ENCODE data around the gene SLC27A6.

Gene SLC27A6

GRCh38 chr5:128979761-128980160 is 14.5 kb downstream of the SLC27A6 start:
- no peak overlapping the region for H3K27ac ChIP-seq (ENCODE audit: low read depth, low read length)
- H3K4me1 ChIP-seq (ENCODE audit: control insufficient read depth, low read depth, low read length): peaks cover 3% of the 10 kb centered on the region
- no peaks in the 10 kb centered on the region for H3K36me3 ChIP-seq (ENCODE audit: control insufficient read depth, insufficient read depth, low read length)
- DNase-seq: no peak
- no CpG with 5 or more reads among the region's 1 CpG for WGBS (ENCODE audit: extremely low coverage, insufficient coverage, low lambda C conversion rate)
- H3K4ac ChIP-seq (ENCODE audit: low read depth, low read length): no peak overlapping the region
- H3K4me3 ChIP-seq (ENCODE audit: low read length): no peak overlapping the region
- no peak overlapping the region for H3K9ac ChIP-seq (ENCODE audit: low read length)
- H2BK15ac ChIP-seq (replicated peaks; ENCODE audit: low read depth): no peak overlapping the region
- H2BK5ac ChIP-seq (ENCODE audit: low read length): no peak overlapping the region
- no peak overlapping the region for H3K56ac ChIP-seq (ENCODE audit: low read length)
- no peak overlapping the region for H3K23ac ChIP-seq (ENCODE audit: low read length)
- H2AK5ac ChIP-seq (ENCODE audit: low read length): no peak overlapping the region
- no peaks in the 10 kb centered on the region for H3K79me2 ChIP-seq (ENCODE audit: control insufficient read depth, insufficient read depth, low read length)
- H2BK120ac ChIP-seq (ENCODE audit: low read depth, low read length): no peak overlapping the region
- H3K79me1 ChIP-seq (ENCODE audit: low read length): no peaks in the 10 kb centered on the region
- H4K5ac ChIP-seq (ENCODE audit: low read length): no peak overlapping the region
- no peak overlapping the region for H3K4me2 ChIP-seq (ENCODE audit: low read length)
- H4K8ac ChIP-seq (ENCODE audit: low read depth, low read length): no peak overlapping the region
- no peak overlapping the region for H3K18ac ChIP-seq (ENCODE audit: low read length)
- H3K27me3 ChIP-seq (ENCODE audit: insufficient read depth, low read length, poor library complexity): no peaks in the 10 kb centered on the region

GRCh38 chr5:128980917-128981316 is 15.6 kb downstream of the SLC27A6 start:
- no peak overlapping the region for H3K18ac ChIP-seq (ENCODE audit: low read length)
- H4K5ac ChIP-seq (ENCODE audit: low read length): no peak overlapping the region
- no peaks in the 10 kb centered on the region for H3K27me3 ChIP-seq (ENCODE audit: insufficient read depth, low read length, poor library complexity)
- no peak overlapping the region for H3K23ac ChIP-seq (ENCODE audit: low read length)
- H3K4me1 ChIP-seq (ENCODE audit: control insufficient read depth, low read depth, low read length): peaks cover 3% of the 10 kb centered on the region
- no CpG with 5 or more reads among the region's 3 CpGs for WGBS (ENCODE audit: extremely low coverage, insufficient coverage, low lambda C conversion rate)
- H2AK5ac ChIP-seq (ENCODE audit: low read length): no peak overlapping the region
- H3K4me2 ChIP-seq (ENCODE audit: low read length): no peak overlapping the region
- H3K36me3 ChIP-seq (ENCODE audit: control insufficient read depth, insufficient read depth, low read length): no peaks in the 10 kb centered on the region
- H3K4ac ChIP-seq (ENCODE audit: low read depth, low read length): no peak overlapping the region
- H3K56ac ChIP-seq (ENCODE audit: low read length): no peak overlapping the region
- no peak overlapping the region for H2BK5ac ChIP-seq (ENCODE audit: low read length)
- H3K27ac ChIP-seq (ENCODE audit: low read depth, low read length): no peak overlapping the region
- no peak for DNase-seq
- no peak overlapping the region for H2BK120ac ChIP-seq (ENCODE audit: low read depth, low read length)
- H3K79me1 ChIP-seq (ENCODE audit: low read length): no peaks in the 10 kb centered on the region
- H2BK15ac ChIP-seq (replicated peaks; ENCODE audit: low read depth): no peak overlapping the region
- no peaks in the 10 kb centered on the region for H3K79me2 ChIP-seq (ENCODE audit: control insufficient read depth, insufficient read depth, low read length)
- H3K4me3 ChIP-seq (ENCODE audit: low read length): no peak overlapping the region
- H3K9ac ChIP-seq (ENCODE audit: low read length): no peak overlapping the region
- no peak overlapping the region for H4K8ac ChIP-seq (ENCODE audit: low read depth, low read length)

GRCh38 chr5:128984480-128984879 is 19.2 kb downstream of the SLC27A6 start:
- Histone ChIP-seq H2BK120ac (ENCODE audit: low read depth, low read length) (no peak overlapping the region), H3K9ac (ENCODE audit: low read length) (no peak overlapping the region), H2AK5ac (ENCODE audit: low read length) (no peak overlapping the region), H3K79me2 (ENCODE audit: control insufficient read depth, insufficient read depth, low read length) (no peaks in the 10 kb centered on the region), H3K4me1 (ENCODE audit: control insufficient read depth, low read depth, low read length) (peaks cover 3% of the 10 kb centered on the region), H3K4ac (ENCODE audit: low read depth, low read length) (no peak overlapping the region), H3K36me3 (ENCODE audit: control insufficient read depth, insufficient read depth, low read length) (no peaks in the 10 kb centered on the region), H3K18ac (ENCODE audit: low read length) (no peak overlapping the region), H4K8ac (ENCODE audit: low read depth, low read length) (no peak overlapping the region), H3K27me3 (ENCODE audit: insufficient read depth, low read length, poor library complexity) (no peaks in the 10 kb centered on the region), H3K79me1 (ENCODE audit: low read length) (no peaks in the 10 kb centered on the region), H3K4me3 (ENCODE audit: low read length) (no peak overlapping the region), H2BK15ac (replicated peaks; ENCODE audit: low read depth) (no peak overlapping the region), H4K5ac (ENCODE audit: low read length) (no peak overlapping the region), H3K4me2 (ENCODE audit: low read length) (no peak overlapping the region), H2BK5ac (ENCODE audit: low read length) (no peak overlapping the region), H3K23ac (ENCODE audit: low read length) (no peak overlapping the region), H3K27ac (ENCODE audit: low read depth, low read length) (no peak overlapping the region), H3K56ac (ENCODE audit: low read length) (no peak overlapping the region)
- DNase-seq: peak; percentile 16
- WGBS (ENCODE audit: extremely low coverage, insufficient coverage, low lambda C conversion rate): no CpG with 5 or more reads among the region's 1 CpG

DNA sequence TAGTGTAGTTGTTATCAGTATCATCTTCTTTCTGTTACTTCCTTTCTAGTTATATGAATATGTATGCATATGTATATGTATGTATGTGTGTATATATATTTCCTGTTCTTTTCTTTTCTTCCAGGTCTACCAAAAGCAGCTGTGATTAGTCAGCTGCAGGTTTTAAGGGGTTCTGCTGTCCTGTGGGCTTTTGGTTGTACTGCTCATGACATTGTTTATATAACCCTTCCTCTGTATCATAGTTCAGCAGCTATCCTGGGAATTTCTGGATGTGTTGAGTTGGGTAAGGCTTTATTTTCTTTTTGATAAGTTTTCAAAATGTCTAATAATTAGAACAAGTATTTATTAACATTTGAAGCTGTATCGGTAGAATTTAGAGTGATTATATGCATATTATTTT is 23.2 kb downstream of the SLC27A6 start:
- DNase-seq: no peak
- no peaks in the 10 kb centered on the region for H3K36me3 ChIP-seq (ENCODE audit: control insufficient read depth, insufficient read depth, low read length)
- H3K18ac ChIP-seq (ENCODE audit: low read length): no peak overlapping the region
- WGBS (ENCODE audit: extremely low coverage, insufficient coverage, low lambda C conversion rate): no CpG with 5 or more reads among the region's 1 CpG
- H3K4ac ChIP-seq (ENCODE audit: low read depth, low read length): no peak overlapping the region
- peaks cover 3% of the 10 kb centered on the region for H3K4me1 ChIP-seq (ENCODE audit: control insufficient read depth, low read depth, low read length)
- H4K5ac ChIP-seq (ENCODE audit: low read length): no peak overlapping the region
- no peak overlapping the region for H2BK15ac ChIP-seq (replicated peaks; ENCODE audit: low read depth)
- no peaks in the 10 kb centered on the region for H3K79me1 ChIP-seq (ENCODE audit: low read length)
- no peak overlapping the region for H2AK5ac ChIP-seq (ENCODE audit: low read length)
- H3K27me3 ChIP-seq (ENCODE audit: insufficient read depth, low read length, poor library complexity): no peaks in the 10 kb centered on the region
- no peak overlapping the region for H4K8ac ChIP-seq (ENCODE audit: low read depth, low read length)
- H3K27ac ChIP-seq (ENCODE audit: low read depth, low read length): no peak overlapping the region
- H2BK5ac ChIP-seq (ENCODE audit: low read length): no peak overlapping the region
- H3K79me2 ChIP-seq (ENCODE audit: control insufficient read depth, insufficient read depth, low read length): no peaks in the 10 kb centered on the region
- H3K4me2 ChIP-seq (ENCODE audit: low read length): no peak overlapping the region
- no peak overlapping the region for H3K23ac ChIP-seq (ENCODE audit: low read length)
- H2BK120ac ChIP-seq (ENCODE audit: low read depth, low read length): no peak overlapping the region
- no peak overlapping the region for H3K9ac ChIP-seq (ENCODE audit: low read length)
- no peak overlapping the region for H3K56ac ChIP-seq (ENCODE audit: low read length)
- no peak overlapping the region for H3K4me3 ChIP-seq (ENCODE audit: low read length)

GRCh38 chr5:129001841-129002526 is 36.7 kb downstream of the SLC27A6 start:
- H3K4me1 ChIP-seq (ENCODE audit: control insufficient read depth, low read depth, low read length): no peaks in the 10 kb centered on the region
- H3K4me3 ChIP-seq (ENCODE audit: low read length): no peak overlapping the region
- H4K5ac ChIP-seq (ENCODE audit: low read length): no peak overlapping the region
- H3K27me3 ChIP-seq (ENCODE audit: insufficient read depth, low read length, poor library complexity): no peaks in the 10 kb centered on the region
- no peak overlapping the region for H3K4me2 ChIP-seq (ENCODE audit: low read length)
- WGBS (ENCODE audit: extremely low coverage, insufficient coverage, low lambda C conversion rate): no CpG with 5 or more reads among the region's 5 CpGs
- no peak overlapping the region for H4K8ac ChIP-seq (ENCODE audit: low read depth, low read length)
- H2BK5ac ChIP-seq (ENCODE audit: low read length): no peak overlapping the region
- no peak overlapping the region for H2BK15ac ChIP-seq (replicated peaks; ENCODE audit: low read depth)
- no peak overlapping the region for H3K4ac ChIP-seq (ENCODE audit: low read depth, low read length)
- no peaks in the 10 kb centered on the region for H3K79me2 ChIP-seq (ENCODE audit: control insufficient read depth, insufficient read depth, low read length)
- no peak overlapping the region for H3K27ac ChIP-seq (ENCODE audit: low read depth, low read length)
- H3K18ac ChIP-seq (ENCODE audit: low read length): no peak overlapping the region
- DNase-seq: peak; percentile 36
- no peaks in the 10 kb centered on the region for H3K36me3 ChIP-seq (ENCODE audit: control insufficient read depth, insufficient read depth, low read length)
- H3K79me1 ChIP-seq (ENCODE audit: low read length): no peaks in the 10 kb centered on the region
- no peak overlapping the region for H3K23ac ChIP-seq (ENCODE audit: low read length)
- H3K56ac ChIP-seq (ENCODE audit: low read length): peak overlapping the region; percentile 62
- no peak overlapping the region for H3K9ac ChIP-seq (ENCODE audit: low read length)
- no peak overlapping the region for H2BK120ac ChIP-seq (ENCODE audit: low read depth, low read length)
- H2AK5ac ChIP-seq (ENCODE audit: low read length): no peak overlapping the region

DNA sequence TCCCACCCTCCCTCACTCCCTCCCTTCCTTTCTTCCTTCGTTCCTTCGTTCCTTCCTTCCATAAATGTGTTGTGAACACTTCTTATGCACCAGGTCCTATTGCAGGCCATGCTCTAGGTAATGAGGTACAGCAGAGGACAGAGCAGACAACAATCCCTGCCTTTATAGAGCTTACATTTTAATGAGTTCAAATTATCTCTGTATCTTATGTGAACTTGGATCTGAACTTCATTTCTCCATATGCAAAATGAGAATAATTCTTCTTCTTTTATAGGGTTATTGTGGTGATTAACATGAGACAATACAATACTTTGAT is 37.2 kb downstream of the SLC27A6 start:
- H2BK5ac ChIP-seq (ENCODE audit: low read length): no peak overlapping the region
- H3K4me3 ChIP-seq (ENCODE audit: low read length): no peak overlapping the region
- H3K23ac ChIP-seq (ENCODE audit: low read length): no peak overlapping the region
- no peak overlapping the region for H3K18ac ChIP-seq (ENCODE audit: low read length)
- H2BK15ac ChIP-seq (replicated peaks; ENCODE audit: low read depth): no peak overlapping the region
- no peaks in the 10 kb centered on the region for H3K79me1 ChIP-seq (ENCODE audit: low read length)
- WGBS (ENCODE audit: extremely low coverage, insufficient coverage, low lambda C conversion rate): no CpG with 5 or more reads among the region's 2 CpGs
- H4K8ac ChIP-seq (ENCODE audit: low read depth, low read length): no peak overlapping the region
- H3K9ac ChIP-seq (ENCODE audit: low read length): no peak overlapping the region
- H3K56ac ChIP-seq (ENCODE audit: low read length): peak overlapping the region; percentile 62
- no peaks in the 10 kb centered on the region for H3K27me3 ChIP-seq (ENCODE audit: insufficient read depth, low read length, poor library complexity)
- no peak overlapping the region for H2AK5ac ChIP-seq (ENCODE audit: low read length)
- no peak overlapping the region for H3K4ac ChIP-seq (ENCODE audit: low read depth, low read length)
- no peak overlapping the region for H3K27ac ChIP-seq (ENCODE audit: low read depth, low read length)
- no peak overlapping the region for H2BK120ac ChIP-seq (ENCODE audit: low read depth, low read length)
- no peak for DNase-seq
- no peaks in the 10 kb centered on the region for H3K4me1 ChIP-seq (ENCODE audit: control insufficient read depth, low read depth, low read length)
- no peaks in the 10 kb centered on the region for H3K36me3 ChIP-seq (ENCODE audit: control insufficient read depth, insufficient read depth, low read length)
- H4K5ac ChIP-seq (ENCODE audit: low read length): no peak overlapping the region
- no peaks in the 10 kb centered on the region for H3K79me2 ChIP-seq (ENCODE audit: control insufficient read depth, insufficient read depth, low read length)
- no peak overlapping the region for H3K4me2 ChIP-seq (ENCODE audit: low read length)

Data from mesendoderm (in vitro differentiated cells).